Measurements from ENCODE around the gene ITPR1.

DNA sequence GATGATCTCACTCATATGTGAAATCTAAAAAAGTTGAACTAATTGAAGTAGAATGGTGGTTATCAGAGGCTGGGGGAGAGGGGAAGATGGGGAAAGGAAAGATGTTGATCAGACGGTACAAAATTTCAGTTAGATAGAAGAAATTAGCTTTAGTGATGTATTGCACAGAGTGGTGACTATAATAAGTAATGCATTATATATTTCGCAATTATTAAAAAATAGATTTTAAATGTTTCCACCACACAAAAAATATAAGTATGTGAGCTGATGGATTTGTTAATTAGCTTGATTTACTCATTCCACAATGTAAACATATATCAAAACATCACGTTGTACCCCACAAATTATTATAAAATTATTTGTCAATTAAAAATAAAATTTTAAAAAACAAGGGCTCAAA lies 34.2 kb upstream of the ITPR1 start:
- TF ChIP-seq, protein P1, sequence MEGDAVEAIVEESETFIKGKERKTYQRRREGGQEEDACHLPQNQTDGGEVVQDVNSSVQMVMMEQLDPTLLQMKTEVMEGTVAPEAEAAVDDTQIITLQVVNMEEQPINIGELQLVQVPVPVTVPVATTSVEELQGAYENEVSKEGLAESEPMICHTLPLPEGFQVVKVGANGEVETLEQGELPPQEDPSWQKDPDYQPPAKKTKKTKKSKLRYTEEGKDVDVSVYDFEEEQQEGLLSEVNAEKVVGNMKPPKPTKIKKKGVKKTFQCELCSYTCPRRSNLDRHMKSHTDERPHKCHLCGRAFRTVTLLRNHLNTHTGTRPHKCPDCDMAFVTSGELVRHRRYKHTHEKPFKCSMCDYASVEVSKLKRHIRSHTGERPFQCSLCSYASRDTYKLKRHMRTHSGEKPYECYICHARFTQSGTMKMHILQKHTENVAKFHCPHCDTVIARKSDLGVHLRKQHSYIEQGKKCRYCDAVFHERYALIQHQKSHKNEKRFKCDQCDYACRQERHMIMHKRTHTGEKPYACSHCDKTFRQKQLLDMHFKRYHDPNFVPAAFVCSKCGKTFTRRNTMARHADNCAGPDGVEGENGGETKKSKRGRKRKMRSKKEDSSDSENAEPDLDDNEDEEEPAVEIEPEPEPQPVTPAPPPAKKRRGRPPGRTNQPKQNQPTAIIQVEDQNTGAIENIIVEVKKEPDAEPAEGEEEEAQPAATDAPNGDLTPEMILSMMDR (conservative IDR thresholded peaks at IDR 0.05 in 1 of 2, IDR thresholded peaks at IDR 0.05 in 1 of 2; ENCODE audit: extremely low read depth in 1 of 2, insufficient read depth in 1 of 2, low read depth in 1 of 2, low read length in 2 of 2) = no peak
- no peak for TF ChIP-seq EZH2 (IDR thresholded peaks at IDR 0.05; ENCODE audit: borderline replicate concordance, low read length)
